Activated CD4-positive, alpha-beta T cell treated with anti-CD3 and anti-CD28 coated beads, Interleukin-2, amount 10 ng/mL, durations not matched to agents 7 days and 5 days (primary cell): ENCODE measurements around the gene WDR86. TPM values are rescaled to one million over a fixed set of nuclear protein-coding genes. Genes with fewer than 3 reads are reported as not detected.
A peak's percentile ranks its signal among the peaks of the same experiment; 100 is the strongest.

Source experiments
- CTCF ChIA-PET: fragments of 350-600 bp; sonication (Branson Sonifier 250); formaldehyde crosslinking; loops from one replicate; lab custom pipeline; 2021; ENCODE audit warnings: antibody characterized with exemption; lab: Charles Lee
- POLR2A ChIA-PET: fragments of 350-600 bp; sonication (Branson Sonifier 250); formaldehyde crosslinking; loops from one replicate; lab custom pipeline; 2021; ENCODE audit warnings: antibody characterized with exemption; lab: Charles Lee
- DNase-seq: peaks from one replicate; pipeline ENCODE4 v3.0.0-alpha.2; 2020
- H3K27ac Mint-ChIP-seq: one replicate; pipeline ENCODE4 v1.8.0; 2021; ENCODE audit warnings: mild to moderate bottlenecking, moderate library complexity, mixed read lengths
- H3K27me3 Mint-ChIP-seq: one replicate; pipeline ENCODE4 v1.8.0; 2021; ENCODE audit warnings: mixed read lengths
- H3K36me3 Mint-ChIP-seq: one replicate; pipeline ENCODE4 v1.8.0; 2021; ENCODE audit warnings: low read depth, mixed read lengths
- H3K4me1 Mint-ChIP-seq: one replicate; pipeline ENCODE4 v1.8.0; 2021; ENCODE audit warnings: mixed read lengths
- H3K4me3 Mint-ChIP-seq: one replicate; pipeline ENCODE4 v1.8.0; 2021; ENCODE audit warnings: mild to moderate bottlenecking, moderate library complexity, mixed read lengths
- H3K9me3 Mint-ChIP-seq: one replicate; pipeline ENCODE4 v1.8.0; 2021; ENCODE audit warnings: mixed read lengths
- total RNA-seq, 2 experiments: library from RNA; stranded (reverse); gene quantifications; one replicate each; pipeline ENCODE4 v1.2.3, GENCODE V29; 2021

WDR86 gene
- total RNA-seq, 2 experiments from 2014 or later: 0.29 to 0.77 TPM

- H3K4me3 Mint-ChIP-seq: no peak overlapping the region
- no peak for DNase-seq
- H3K27me3 Mint-ChIP-seq: peaks cover 8% of the 10 kb centered on the region
- H3K9me3 Mint-ChIP-seq: no peaks in the 10 kb centered on the region
- H3K36me3 Mint-ChIP-seq: no peaks in the 10 kb centered on the region
- no peaks in the 10 kb centered on the region for H3K4me1 Mint-ChIP-seq
- CTCF ChIA-PET: interaction anchor here (1.1 kb wide), 1 partner anchor 27 kb away, joined by 4 read pairs; no protein-coding TSS in a partner anchor
- no peak overlapping the region for H3K27ac Mint-ChIP-seq
- POLR2A ChIA-PET: no interaction called here
Observed at GRCh38 chr7:151389096-151389767, 20.6 kb downstream of the WDR86 start.

- H3K27ac Mint-ChIP-seq: no peak overlapping the region
- DNase-seq: no peak
- no peaks in the 10 kb centered on the region for H3K9me3 Mint-ChIP-seq
- no peaks in the 10 kb centered on the region for H3K36me3 Mint-ChIP-seq
- H3K27me3 Mint-ChIP-seq: peaks cover 16% of the 10 kb centered on the region
- H3K4me3 Mint-ChIP-seq: no peak overlapping the region
- no peaks in the 10 kb centered on the region for H3K4me1 Mint-ChIP-seq
- CTCF ChIA-PET: no interaction called here
- POLR2A ChIA-PET: no interaction called here
Observed at GRCh38 chr7:151388430-151388829, 21.4 kb downstream of the WDR86 start.

- H3K36me3 Mint-ChIP-seq: no peaks in the 10 kb centered on the region
- ChIA-PET CTCF (no interaction called here), POLR2A (no interaction called here)
- H3K27ac Mint-ChIP-seq: no peak overlapping the region
- H3K27me3 Mint-ChIP-seq: peaks cover 17% of the 10 kb centered on the region
- no peak for DNase-seq
- H3K9me3 Mint-ChIP-seq: no peaks in the 10 kb centered on the region
- no peak overlapping the region for H3K4me3 Mint-ChIP-seq
- H3K4me1 Mint-ChIP-seq: no peaks in the 10 kb centered on the region
Observed at GRCh38 chr7:151388007-151388297, 21.9 kb downstream of the WDR86 start.

DNA sequence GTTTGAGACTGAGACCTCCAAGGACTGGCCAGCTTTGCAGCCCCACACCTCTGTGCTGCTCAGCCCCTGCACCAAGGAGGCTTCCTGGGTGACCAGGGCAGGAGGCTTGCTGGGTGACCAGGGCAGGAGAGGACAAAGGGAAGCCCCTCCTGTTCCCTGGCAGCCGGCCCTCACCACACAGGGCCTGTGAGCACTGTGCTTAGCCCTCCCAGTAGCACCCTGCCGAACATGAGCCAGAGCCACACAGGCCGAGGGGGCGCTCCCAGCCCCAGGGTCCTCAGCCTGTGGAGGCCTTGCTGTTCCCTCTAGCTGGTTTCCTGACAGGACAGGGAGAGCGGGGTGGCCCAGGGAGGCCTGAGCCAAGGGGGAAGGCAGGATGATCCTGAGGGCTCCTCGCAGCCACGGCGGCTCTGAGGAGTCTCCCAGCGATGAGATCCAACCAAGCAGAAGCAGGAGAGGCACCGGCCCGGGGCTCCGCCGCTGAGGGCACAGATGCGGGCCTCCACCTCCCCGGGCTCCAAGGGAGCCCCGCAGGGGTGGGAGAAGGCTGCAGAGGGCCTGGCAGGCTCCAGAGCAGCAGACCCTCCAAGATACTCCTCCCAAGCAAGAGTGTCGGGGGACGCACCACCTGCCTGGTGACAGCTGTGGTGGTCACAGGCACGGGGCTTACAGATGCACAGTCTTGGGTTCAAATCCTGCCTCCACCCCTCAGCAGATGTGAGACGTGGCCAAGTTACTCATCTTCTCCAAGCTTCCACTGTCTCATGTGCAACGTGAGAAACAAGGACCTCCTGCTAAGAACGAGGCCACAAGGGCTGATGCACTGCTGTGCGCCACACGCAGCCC, 22.5 kb downstream of the WDR86 start:
- ChIA-PET POLR2A (no interaction called here), CTCF (no interaction called here)
- peaks cover 22% of the 10 kb centered on the region for H3K27me3 Mint-ChIP-seq
- peaks cover 2% of the 10 kb centered on the region for H3K4me1 Mint-ChIP-seq
- no peaks in the 10 kb centered on the region for H3K36me3 Mint-ChIP-seq
- H3K9me3 Mint-ChIP-seq: no peaks in the 10 kb centered on the region
- H3K27ac Mint-ChIP-seq: no peak overlapping the region
- no peak for DNase-seq
- no peak overlapping the region for H3K4me3 Mint-ChIP-seq

DNA sequence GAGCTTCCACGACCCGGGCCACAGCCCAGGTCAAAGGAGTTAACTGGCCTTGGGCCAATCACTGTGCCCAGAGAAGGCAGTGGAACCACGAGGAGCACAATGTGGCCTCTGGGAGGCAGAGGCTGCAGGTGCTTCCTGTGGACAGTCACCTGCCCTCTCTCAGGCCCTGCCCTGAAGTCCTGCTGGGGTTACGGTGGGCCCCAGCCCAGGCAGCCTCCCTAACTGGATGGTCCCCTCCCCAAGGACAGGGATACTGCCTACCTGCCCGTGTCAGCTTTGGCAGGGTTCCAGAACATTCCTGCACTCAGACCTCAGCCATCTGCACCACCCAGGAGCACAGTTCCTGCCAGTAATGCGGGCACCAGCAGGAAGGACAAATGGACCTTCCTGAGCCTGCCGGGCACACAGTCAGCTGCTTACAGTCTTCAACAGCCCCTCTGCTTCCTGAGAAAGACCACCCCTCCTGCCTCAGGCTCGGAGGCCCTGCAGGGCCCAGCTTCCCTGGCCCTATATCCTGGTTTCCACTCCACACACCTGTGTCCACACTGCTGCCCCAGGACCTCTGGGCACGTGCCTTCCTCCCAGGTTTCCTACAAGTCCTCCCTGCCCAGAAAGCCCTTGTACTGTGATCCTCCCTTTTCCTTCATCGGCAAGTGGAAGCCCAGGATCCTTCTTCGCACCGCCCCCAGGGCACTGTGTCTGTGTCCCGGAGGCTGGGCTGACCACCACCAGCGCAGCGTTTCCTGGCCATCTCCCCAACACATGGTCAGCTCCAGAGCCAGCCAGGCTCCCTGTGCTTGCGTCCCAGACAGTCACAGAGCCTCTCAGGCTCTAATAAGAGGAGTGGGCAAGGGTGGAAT, 23.3 kb downstream of the WDR86 start:
- Mint-ChIP-seq H3K36me3 (no peaks in the 10 kb centered on the region), H3K4me1 (peaks cover 6% of the 10 kb centered on the region), H3K9me3 (no peaks in the 10 kb centered on the region), H3K27ac (no peak overlapping the region), H3K27me3 (peaks cover 26% of the 10 kb centered on the region), H3K4me3 (no peak overlapping the region)
- no peak for DNase-seq
- ChIA-PET POLR2A (no interaction called here), CTCF (no interaction called here)

DNA sequence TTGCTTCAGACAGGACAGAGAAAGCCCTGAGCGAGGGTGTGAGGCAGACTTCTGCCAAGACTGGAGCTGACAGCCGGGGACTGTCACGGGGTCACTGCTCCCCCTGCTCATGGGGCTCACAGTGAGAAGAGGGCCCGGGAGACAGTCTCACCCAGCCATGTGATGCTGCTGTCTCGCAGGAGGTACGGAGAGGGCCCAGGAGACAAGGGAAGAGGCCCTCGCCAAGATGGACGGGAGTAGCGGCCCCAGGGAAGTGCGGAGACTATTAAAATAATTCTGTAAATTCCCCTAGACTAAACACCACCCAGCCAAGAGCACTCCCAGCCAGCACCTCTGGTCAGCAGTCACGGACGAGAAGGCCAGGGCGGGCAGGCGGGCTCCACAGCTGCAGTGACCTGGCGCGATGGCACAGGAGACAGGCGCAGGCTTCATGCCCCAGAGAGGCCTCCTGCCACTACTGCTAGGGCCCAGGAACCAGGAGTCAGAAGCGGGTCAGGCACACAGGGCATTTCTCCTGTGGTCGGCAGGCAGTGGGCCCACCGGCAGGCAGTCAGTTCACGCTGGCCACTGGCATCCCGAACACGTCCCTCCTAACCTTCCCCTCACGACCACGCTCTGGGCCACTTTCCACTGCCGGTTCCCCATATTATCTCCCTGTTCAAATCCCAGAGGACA, 24.1 kb downstream of the WDR86 start:
- H3K9me3 Mint-ChIP-seq: no peaks in the 10 kb centered on the region
- ChIA-PET POLR2A (no interaction called here), CTCF (no interaction called here)
- no peak overlapping the region for H3K27ac Mint-ChIP-seq
- H3K4me3 Mint-ChIP-seq: no peak overlapping the region
- H3K4me1 Mint-ChIP-seq: peaks cover 8% of the 10 kb centered on the region
- H3K27me3 Mint-ChIP-seq: peaks cover 29% of the 10 kb centered on the region
- no peaks in the 10 kb centered on the region for H3K36me3 Mint-ChIP-seq
- DNase-seq: no peak

DNA sequence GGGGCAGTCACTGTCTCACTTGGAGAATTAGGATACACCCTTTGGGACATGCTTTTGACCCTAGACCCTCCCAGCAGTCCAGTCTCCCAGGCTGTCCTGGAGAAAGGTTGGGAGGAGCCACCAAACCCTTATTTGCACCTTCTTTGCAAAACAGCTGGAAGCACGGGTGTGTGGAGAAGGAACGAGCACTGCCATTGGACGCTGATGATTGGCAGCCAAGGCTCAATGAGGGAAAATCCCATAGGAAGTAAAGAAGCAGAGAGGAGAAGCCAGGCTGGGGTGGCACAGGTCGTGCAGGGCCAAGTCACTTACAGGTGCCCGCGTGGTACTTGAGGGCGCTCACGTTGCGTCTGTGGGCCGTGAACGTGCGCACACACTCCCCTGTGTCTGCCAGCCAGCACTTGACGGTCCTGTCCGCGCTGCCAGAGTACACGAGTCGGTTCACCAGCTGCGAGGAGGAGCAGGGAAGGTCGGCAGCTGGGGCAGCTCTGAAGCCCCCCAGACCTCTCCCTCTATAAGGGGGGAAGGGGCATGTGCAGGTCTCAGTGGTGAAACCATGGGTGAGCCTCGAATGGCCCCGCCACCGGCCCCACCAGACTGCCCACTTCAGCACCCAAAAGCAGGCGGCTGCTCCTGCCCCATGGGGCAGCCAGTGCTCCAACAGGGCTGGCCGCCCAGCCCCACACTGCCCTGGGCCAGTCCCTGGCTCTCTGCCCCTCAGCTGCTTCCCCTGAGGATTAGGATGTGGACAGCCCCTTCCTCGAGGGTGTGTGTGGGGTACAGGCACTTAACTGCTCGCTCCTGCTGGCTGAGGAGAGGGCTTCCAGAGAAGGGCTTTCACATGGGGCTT, 24.8 kb downstream of the WDR86 start:
- no peaks in the 10 kb centered on the region for H3K9me3 Mint-ChIP-seq
- ChIA-PET CTCF (interaction anchor here (0.5 to 1.3 kb wide), 2 partner anchors 77 to 213 kb away, joined by 3 to 5 read pairs; no protein-coding TSS in a partner anchor), POLR2A (no interaction called here)
- H3K36me3 Mint-ChIP-seq: no peaks in the 10 kb centered on the region
- no peak overlapping the region for H3K27ac Mint-ChIP-seq
- H3K27me3 Mint-ChIP-seq: peaks cover 31% of the 10 kb centered on the region
- H3K4me1 Mint-ChIP-seq: peaks cover 10% of the 10 kb centered on the region
- no peak overlapping the region for H3K4me3 Mint-ChIP-seq
- no peak for DNase-seq

DNA sequence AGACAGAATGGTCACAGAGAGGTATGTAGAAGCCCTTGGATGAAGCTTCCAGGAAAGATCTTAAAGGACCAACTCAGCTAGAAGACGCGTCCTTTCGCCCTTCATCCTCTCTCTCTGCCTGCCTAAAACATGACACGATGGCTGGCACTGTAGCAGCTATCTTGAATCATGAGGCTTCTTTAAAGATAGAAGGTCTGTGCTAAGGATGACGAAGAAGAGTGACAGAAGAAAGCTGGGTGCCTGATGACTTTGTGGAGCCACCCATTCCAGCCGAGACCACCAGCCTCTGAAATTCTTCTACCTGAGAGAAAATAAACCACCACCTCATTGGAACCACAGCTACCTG, 25.5 kb downstream of the WDR86 start:
- CTCF ChIA-PET: interaction anchor here (1.3 kb wide), 1 partner anchor 78 kb away, joined by 3 read pairs; no protein-coding TSS in a partner anchor
- Mint-ChIP-seq H3K4me1 (peaks cover 10% of the 10 kb centered on the region), H3K9me3 (no peaks in the 10 kb centered on the region), H3K27ac (no peak overlapping the region), H3K27me3 (peaks cover 31% of the 10 kb centered on the region), H3K36me3 (no peaks in the 10 kb centered on the region), H3K4me3 (no peak overlapping the region)
- POLR2A ChIA-PET: no interaction called here
- no peak for DNase-seq

DNA sequence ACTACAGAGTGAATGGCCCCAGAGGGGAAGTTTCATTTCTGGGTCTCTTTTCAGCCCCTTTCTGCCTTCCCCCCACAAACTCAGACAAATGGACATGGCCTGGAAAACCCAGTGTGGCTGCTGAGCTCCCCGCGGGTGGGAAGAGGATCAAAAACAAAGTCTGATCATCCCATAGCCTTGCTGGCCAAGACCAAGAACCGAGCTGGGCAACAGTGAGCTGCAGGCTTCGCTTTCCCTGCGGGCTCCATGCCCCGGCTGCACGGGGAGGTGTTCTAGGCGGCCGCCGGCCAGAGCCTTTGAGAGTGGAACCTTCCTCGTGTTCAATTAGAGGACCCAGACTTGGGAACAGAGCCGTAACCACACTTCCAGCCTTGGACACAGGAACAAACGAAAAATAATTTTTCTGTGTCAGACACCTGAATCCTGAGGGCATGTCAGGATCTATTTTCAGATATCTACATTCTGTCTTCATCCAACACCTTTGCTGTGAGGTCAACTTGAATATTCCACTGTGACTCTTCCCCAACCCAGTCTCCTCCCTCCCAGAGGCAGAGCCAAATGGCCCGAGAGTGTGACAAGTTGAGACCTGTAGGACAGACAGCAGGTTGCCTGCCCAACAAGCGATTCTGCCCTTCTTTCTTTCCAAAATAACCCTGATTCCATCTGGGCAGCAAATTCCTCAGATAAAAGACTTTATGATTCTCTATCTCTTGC, 26.0 kb downstream of the WDR86 start:
- POLR2A ChIA-PET: interaction anchor here (0.6 kb wide), 1 partner anchor 202 kb away, joined by 9 read pairs; no protein-coding TSS in a partner anchor
- H3K4me3 Mint-ChIP-seq: no peak overlapping the region

DNA sequence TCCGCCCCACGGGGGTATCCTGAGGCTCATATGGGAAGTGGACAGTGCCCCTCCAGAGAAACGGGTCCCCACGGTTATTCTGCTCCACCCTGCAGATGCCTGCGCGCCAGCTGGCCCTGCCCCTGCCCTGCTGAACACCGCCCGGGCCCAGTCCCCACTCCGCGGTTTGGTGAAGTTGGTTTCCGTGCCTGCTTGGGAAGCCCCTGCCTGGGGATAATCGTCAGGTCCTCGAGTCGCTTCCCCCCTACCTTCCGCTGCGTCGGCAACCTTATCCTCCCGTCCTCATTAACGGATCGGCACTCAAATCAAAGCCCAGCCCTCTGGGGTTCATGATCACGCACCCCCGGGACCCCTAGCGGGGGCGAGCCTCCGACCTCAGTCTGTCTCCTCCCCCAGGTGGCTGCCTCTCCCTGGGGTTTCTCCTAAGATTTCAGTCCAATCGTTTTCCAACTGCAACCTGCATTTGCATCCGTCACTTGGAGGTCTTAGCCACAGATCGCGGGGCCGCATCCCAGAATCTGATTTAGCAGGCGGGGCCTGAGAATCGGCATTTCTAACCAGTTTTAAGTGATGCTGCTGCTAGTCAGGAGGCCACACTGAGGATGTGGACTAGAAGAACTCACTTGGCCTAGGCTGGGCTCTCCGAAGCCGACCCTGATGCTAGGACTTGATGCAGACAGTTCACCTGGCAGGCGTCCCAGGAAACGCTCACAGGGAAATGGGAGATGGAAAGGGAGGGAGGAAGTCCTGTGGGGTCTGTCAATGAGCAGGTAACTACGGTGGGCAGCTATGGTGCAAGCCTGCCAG, 27.6 kb downstream of the WDR86 start:
- ChIA-PET CTCF (no interaction called here), POLR2A (no interaction called here)
- H3K9me3 Mint-ChIP-seq: no peaks in the 10 kb centered on the region
- peaks cover 16% of the 10 kb centered on the region for H3K36me3 Mint-ChIP-seq
- DNase-seq: no peak
- peak overlapping the region; percentile 28 for H3K27ac Mint-ChIP-seq
- peaks cover 31% of the 10 kb centered on the region for H3K27me3 Mint-ChIP-seq
- peaks cover 10% of the 10 kb centered on the region for H3K4me1 Mint-ChIP-seq
- H3K4me3 Mint-ChIP-seq: peak overlapping the region; percentile 44

More for the DNA sequence above, 26.0 kb downstream of the WDR86 start:
- DNase-seq: no peak
- Mint-ChIP-seq H3K27ac (no peak overlapping the region), H3K27me3 (peaks cover 31% of the 10 kb centered on the region), H3K9me3 (no peaks in the 10 kb centered on the region), H3K4me1 (peaks cover 10% of the 10 kb centered on the region), H3K36me3 (peaks cover 4% of the 10 kb centered on the region)
- CTCF ChIA-PET: interaction anchor here (0.6 to 1.3 kb wide), 4 partner anchors 78 to 516 kb away, joined by 3 to 5 read pairs (median 4); no protein-coding TSS in a partner anchor
